ENCODE data around the gene ITGA8. TPM values are rescaled to one million over a fixed set of nuclear protein-coding genes. Genes with fewer than 3 reads are reported as not detected.
A peak's percentile ranks its signal among the peaks of the same experiment; 100 is the strongest.
"Not testable (repeated sequence)": the region's sequence is repeated elsewhere in the genome, so short reads cannot be mapped to it uniquely, and the experiment has no call there.

Gene ITGA8
- total RNA-seq, 1 experiment from 2014 or later = 0.03 TPM

- Histone ChIP-seq H3K36me3 (replicated peaks; ENCODE audit: control insufficient read depth, insufficient read depth, low read length) (no peaks in the 10 kb centered on the region), H3K27me3 (ENCODE audit: control insufficient read depth, insufficient read depth, low read length) (no peaks in the 10 kb centered on the region; the same call in 1 of the 2 replicates), H3K4me3 (ENCODE audit: insufficient read depth, low read depth, low read length) (no peak overlapping the region)
- DNase-seq = no peak
Observed at GRCh38 chr10:15485027-15485426, 234.7 kb downstream of the ITGA8 start.

GRCh38 chr10:15484128-15484527 lies 235.6 kb downstream of the ITGA8 start:
- no peak for DNase-seq
- Histone ChIP-seq H3K27me3 (ENCODE audit: control insufficient read depth, insufficient read depth, low read length) (no peaks in the 10 kb centered on the region; the same call in 1 of the 2 replicates), H3K36me3 (replicated peaks; ENCODE audit: control insufficient read depth, insufficient read depth, low read length) (no peaks in the 10 kb centered on the region), H3K4me3 (ENCODE audit: insufficient read depth, low read depth, low read length) (no peak overlapping the region)

DNA sequence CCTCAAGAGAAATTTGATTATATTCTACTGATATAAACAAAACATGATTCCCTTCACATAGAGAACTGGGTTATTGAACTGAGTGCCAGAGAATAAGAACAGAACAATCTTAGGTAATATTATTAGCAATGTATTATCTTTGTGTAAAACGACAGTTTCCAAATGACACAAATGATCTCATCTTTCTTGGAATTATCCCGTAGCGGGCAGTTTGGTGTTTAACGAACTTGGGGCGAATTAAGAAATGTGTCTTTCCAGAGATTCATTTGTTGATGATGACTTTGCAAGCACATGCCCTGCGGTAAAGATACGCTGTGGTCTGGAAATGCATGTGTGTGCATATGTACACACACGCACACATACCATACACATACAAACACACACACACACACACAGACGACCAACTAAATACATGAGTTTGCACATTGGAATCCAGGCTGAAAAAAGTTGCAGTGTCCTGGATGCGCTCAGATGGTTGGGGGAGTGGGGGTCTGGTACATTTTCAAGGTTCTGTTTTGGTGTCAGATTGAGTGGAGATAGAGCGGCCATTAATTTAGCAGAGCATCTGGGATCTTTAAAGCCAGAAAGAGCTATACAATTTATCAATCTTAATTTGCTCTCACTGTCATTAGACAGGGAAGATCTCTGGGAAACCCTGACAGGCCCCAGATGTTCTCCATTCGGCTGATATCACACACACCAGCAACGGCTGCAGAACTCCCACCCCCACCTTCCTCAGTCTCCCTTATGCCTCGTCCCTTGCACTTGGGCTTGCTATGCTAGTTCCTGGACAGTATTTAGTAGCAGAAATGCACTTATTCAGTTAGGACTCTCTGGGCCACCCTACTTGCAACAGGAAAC lies 236.3 kb downstream of the ITGA8 start:
- H3K36me3 ChIP-seq (replicated peaks; ENCODE audit: control insufficient read depth, insufficient read depth, low read length) = no peaks in the 10 kb centered on the region
- DNase-seq = no peak
- peaks cover 3% of the 10 kb centered on the region for H3K27me3 ChIP-seq (ENCODE audit: control insufficient read depth, insufficient read depth, low read length)
- no peak overlapping the region for H3K4me3 ChIP-seq (ENCODE audit: insufficient read depth, low read depth, low read length)

GRCh38 chr10:15482156-15482555 lies 237.6 kb downstream of the ITGA8 start:
- peaks cover 14% of the 10 kb centered on the region for H3K27me3 ChIP-seq (ENCODE audit: control insufficient read depth, insufficient read depth, low read length)
- H3K36me3 ChIP-seq (replicated peaks; ENCODE audit: control insufficient read depth, insufficient read depth, low read length) = no peaks in the 10 kb centered on the region
- H3K4me3 ChIP-seq (ENCODE audit: insufficient read depth, low read depth, low read length) = no peak overlapping the region
- no peak for DNase-seq

GRCh38 chr10:15478950-15479349 lies 240.8 kb downstream of the ITGA8 start:
- H3K4me3 ChIP-seq (ENCODE audit: insufficient read depth, low read depth, low read length) = no peak overlapping the region
- DNase-seq = no peak
- H3K27me3 ChIP-seq (ENCODE audit: control insufficient read depth, insufficient read depth, low read length) = peaks cover 36% of the 10 kb centered on the region
- no peaks in the 10 kb centered on the region for H3K36me3 ChIP-seq (replicated peaks; ENCODE audit: control insufficient read depth, insufficient read depth, low read length)

GRCh38 chr10:15478429-15478828 lies 241.3 kb downstream of the ITGA8 start:
- H3K27me3 ChIP-seq (ENCODE audit: control insufficient read depth, insufficient read depth, low read length) = peaks cover 41% of the 10 kb centered on the region
- H3K36me3 ChIP-seq (replicated peaks; ENCODE audit: control insufficient read depth, insufficient read depth, low read length) = no peaks in the 10 kb centered on the region
- DNase-seq = peak; percentile 35
- no peak overlapping the region for H3K4me3 ChIP-seq (ENCODE audit: insufficient read depth, low read depth, low read length)

- Histone ChIP-seq H3K36me3 (replicated peaks; ENCODE audit: control insufficient read depth, insufficient read depth, low read length) (no peaks in the 10 kb centered on the region), H3K27me3 (ENCODE audit: control insufficient read depth, insufficient read depth, low read length) (peaks cover 56% of the 10 kb centered on the region)
Observed at GRCh38 chr10:15476337-15476736, 243.4 kb downstream of the ITGA8 start.

DNA sequence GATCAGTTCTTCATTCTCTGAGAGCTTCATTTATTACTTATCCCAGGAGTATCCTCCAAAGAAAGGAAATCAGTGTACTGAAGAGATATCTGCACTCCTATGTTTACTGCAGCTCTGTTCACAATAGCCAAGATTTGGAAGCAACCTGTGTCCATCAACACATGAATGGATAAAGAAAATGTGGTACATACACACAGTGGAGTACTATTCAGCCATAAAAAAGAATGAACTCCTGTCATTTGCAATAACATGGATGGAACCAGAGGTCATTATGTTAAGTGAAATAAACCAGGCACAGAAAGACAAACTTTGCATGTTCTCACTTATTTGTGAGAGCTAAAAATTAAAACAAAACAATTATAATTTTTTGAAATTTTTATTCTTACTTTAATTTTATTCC lies 244.3 kb downstream of the ITGA8 start:
- not testable (repeated sequence) for H3K4me3 ChIP-seq (ENCODE audit: insufficient read depth, low read depth, low read length); H3K36me3 ChIP-seq (replicated peaks; ENCODE audit: control insufficient read depth, insufficient read depth, low read length); DNase-seq
- H3K27me3 ChIP-seq (ENCODE audit: control insufficient read depth, insufficient read depth, low read length) = peaks cover 65% of the 10 kb centered on the region

More at GRCh38 chr10:15476337-15476736, 243.4 kb downstream of the ITGA8 start:
- DNase-seq = no peak
- H3K4me3 ChIP-seq (ENCODE audit: insufficient read depth, low read depth, low read length) = no peak overlapping the region

- H3K27me3 ChIP-seq (ENCODE audit: control insufficient read depth, insufficient read depth, low read length) = peaks cover 70% of the 10 kb centered on the region
- H3K36me3 ChIP-seq (replicated peaks; ENCODE audit: control insufficient read depth, insufficient read depth, low read length) = no peaks in the 10 kb centered on the region
- DNase-seq = no peak
Observed at GRCh38 chr10:15474671-15475070, 245.1 kb downstream of the ITGA8 start.

DNA sequence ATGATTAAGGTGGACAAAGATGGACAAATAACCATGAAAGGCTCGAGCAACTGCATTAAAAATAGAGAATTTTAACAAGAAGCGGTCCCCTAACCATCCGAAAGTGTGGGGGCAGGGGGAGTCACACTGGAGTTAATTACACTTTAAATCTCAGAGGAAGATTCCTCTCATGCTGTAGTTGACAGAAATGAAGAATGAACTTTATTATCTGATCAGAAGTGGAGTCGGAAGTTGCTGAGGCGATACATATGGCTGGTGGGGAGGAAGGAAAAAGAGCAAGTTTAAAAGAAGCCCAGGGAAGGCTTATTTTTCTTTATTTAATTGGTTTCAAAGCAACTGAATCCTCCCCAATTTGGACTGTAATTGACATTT lies 246.3 kb downstream of the ITGA8 start:
- H3K4me3 ChIP-seq (ENCODE audit: insufficient read depth, low read depth, low read length) = no peak overlapping the region
- no peaks in the 10 kb centered on the region for H3K36me3 ChIP-seq (replicated peaks; ENCODE audit: control insufficient read depth, insufficient read depth, low read length)
- peaks cover 77% of the 10 kb centered on the region for H3K27me3 ChIP-seq (ENCODE audit: control insufficient read depth, insufficient read depth, low read length)
- no peak for DNase-seq

More at GRCh38 chr10:15474671-15475070, 245.1 kb downstream of the ITGA8 start:
- no peak overlapping the region for H3K4me3 ChIP-seq (ENCODE audit: insufficient read depth, low read depth, low read length)

- peaks cover 77% of the 10 kb centered on the region for H3K27me3 ChIP-seq (ENCODE audit: control insufficient read depth, insufficient read depth, low read length)
- H3K4me3 ChIP-seq (ENCODE audit: insufficient read depth, low read depth, low read length) = no peak overlapping the region
- peak; percentile 36 for DNase-seq
Observed at GRCh38 chr10:15472431-15473395, 247.0 kb downstream of the ITGA8 start.

DNA sequence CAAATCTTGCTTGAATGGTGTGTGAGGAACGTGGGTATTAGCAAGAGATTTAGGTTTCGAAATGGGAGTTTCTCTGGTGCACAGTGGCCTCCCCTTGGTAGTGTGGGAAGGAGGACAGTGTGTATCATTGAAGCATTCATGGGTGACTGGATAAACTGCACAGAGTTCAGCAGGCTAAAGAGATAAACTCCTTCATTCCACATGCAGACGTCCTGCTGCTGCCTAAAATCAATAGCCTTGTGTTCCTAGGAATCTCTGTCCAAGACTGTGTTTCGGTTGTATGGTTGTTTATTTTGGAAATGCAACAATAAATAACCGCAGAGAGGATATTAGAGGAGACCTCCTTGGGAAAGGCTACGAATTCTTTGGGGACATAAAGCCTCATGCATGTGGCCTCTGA lies 247.7 kb downstream of the ITGA8 start:
- H3K27me3 ChIP-seq (ENCODE audit: control insufficient read depth, insufficient read depth, low read length) = peaks cover 77% of the 10 kb centered on the region

More at GRCh38 chr10:15472431-15473395, 247.0 kb downstream of the ITGA8 start:
- no peaks in the 10 kb centered on the region for H3K36me3 ChIP-seq (replicated peaks; ENCODE audit: control insufficient read depth, insufficient read depth, low read length)

GRCh38 chr10:15469111-15469510 lies 250.6 kb downstream of the ITGA8 start:
- H3K27me3 ChIP-seq (ENCODE audit: control insufficient read depth, insufficient read depth, low read length) = peaks cover 57% of the 10 kb centered on the region
- H3K4me3 ChIP-seq (ENCODE audit: insufficient read depth, low read depth, low read length) = no peak overlapping the region
- no peak for DNase-seq
- H3K36me3 ChIP-seq (replicated peaks; ENCODE audit: control insufficient read depth, insufficient read depth, low read length) = no peaks in the 10 kb centered on the region

More for the DNA sequence above, 247.7 kb downstream of the ITGA8 start:
- no peaks in the 10 kb centered on the region for H3K36me3 ChIP-seq (replicated peaks; ENCODE audit: control insufficient read depth, insufficient read depth, low read length)
- no peak overlapping the region for H3K4me3 ChIP-seq (ENCODE audit: insufficient read depth, low read depth, low read length)
- DNase-seq = no peak

DNA sequence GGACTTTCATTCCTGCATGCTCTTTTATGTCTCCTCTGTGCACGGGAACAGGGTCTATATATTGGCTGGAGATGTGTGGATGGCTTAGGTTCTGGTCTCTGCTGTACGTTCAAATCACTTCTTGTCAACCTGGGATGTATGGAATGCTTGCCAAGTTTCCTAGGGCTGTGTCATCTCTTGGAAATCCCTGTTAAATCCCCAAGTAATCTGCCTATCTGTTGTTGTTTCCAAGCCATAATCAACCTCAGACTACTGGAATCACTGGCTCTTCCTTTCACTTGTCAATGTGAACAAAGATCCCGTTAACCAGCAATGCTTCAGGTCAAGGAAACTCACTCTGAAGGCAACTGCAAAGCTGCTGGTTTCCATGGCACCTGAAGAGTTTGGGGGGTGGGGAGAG lies 255.3 kb downstream of the ITGA8 start:
- Histone ChIP-seq H3K27me3 (ENCODE audit: control insufficient read depth, insufficient read depth, low read length) (peaks cover 19% of the 10 kb centered on the region), H3K36me3 (replicated peaks; ENCODE audit: control insufficient read depth, insufficient read depth, low read length) (no peaks in the 10 kb centered on the region), H3K4me3 (ENCODE audit: insufficient read depth, low read depth, low read length) (no peak overlapping the region)
- no peak for DNase-seq
